HCT116 (cell line): ENCODE data around the gene NDUFAF2.

ENCODE experiments used
- CTCF ChIP-seq, 3 experiments: fragments of 200-600 bp in 1 of 3; sonication (generic) in 1 of 3; IDR thresholded peaks in 2 of 3; conservative IDR thresholded peaks in 1 of 3; 2 replicates each; pipeline ENCODE4 v1.5.1; 2012 to 2017; ENCODE audit warnings: low read depth in 2 of 3, low read length in 2 of 3, antibody characterized with exemption in 1 of 3, borderline replicate concordance in 1 of 3, control low read depth in 1 of 3, mild to moderate bottlenecking in 1 of 3, mixed read lengths in 1 of 3, mixed run types in 1 of 3, moderate library complexity in 1 of 3; ENCODE audit not compliant: insufficient read depth in 1 of 3
- POLR2AphosphoS5 ChIP-seq: IDR thresholded peaks from 2 replicates; pipeline ENCODE4 v1.6.1; 2011; ENCODE audit warnings: mild to moderate bottlenecking, low read depth, low read length, moderate library complexity

- TF ChIP-seq CTCF (IDR thresholded peaks at IDR 0.05 in 2 of 3, conservative IDR thresholded peaks at IDR 0.05 in 1 of 3; ENCODE audit: borderline replicate concordance in 1 of 3, insufficient read depth in 1 of 3, low read depth in 2 of 3, low read length in 2 of 3): no peak
- no peak for TF ChIP-seq POLR2AphosphoS5
Observed at GRCh38 chr5:61069150-61069549, 124.1 kb downstream of the NDUFAF2 start.
